Measurements from ENCODE around the gene GNL3L.
"Not testable (repeated sequence)": the region's sequence is repeated elsewhere in the genome, so short reads cannot be mapped to it uniquely, and the experiment has no call there.

The GNL3L gene

DNA sequence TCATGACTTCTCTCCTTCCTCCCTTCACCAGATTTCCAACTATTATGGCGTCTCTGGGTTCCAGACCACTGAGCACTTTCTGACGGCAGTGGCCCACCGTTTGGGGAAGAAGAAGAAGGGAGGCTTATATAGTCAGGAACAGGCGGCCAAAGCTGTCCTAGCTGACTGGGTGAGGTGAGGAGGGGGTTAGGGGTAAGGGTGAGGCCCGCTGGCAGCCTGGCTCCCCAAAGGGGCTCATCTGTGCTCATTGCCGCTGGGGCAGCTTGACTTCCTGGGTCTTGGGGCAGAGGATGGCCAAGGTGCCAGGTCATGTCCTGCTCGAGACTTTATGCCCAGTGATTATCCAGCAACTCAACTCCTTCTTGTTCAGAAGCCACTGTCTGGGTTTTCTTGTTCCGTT lies 21.8 kb downstream of the GNL3L start:
- no peak for DNase-seq (ENCODE audit: extremely low read depth in 1 of 2, low read depth in 1 of 2)

DNA sequence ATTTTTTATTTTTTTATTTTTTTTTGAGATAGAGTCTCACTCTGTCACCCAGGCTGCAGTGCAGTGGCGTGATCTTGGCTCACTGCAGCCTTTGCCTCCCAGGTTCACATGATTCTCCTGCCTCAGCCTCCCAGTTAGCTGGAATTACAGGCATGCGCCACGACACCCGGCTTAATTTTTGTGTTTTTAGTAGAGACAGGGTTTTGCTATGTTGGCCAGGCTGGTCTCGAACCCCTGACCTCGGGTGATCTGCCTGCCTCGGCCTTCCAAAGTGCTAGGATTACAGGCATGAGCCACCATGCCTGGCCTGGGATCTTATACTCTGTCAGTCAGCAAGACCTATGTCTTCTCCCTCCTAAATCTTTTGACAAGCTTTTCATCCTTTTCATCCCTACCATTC lies 25.0 kb downstream of the GNL3L start:
- not testable (repeated sequence) for DNase-seq (ENCODE audit: extremely low read depth in 1 of 2, low read depth in 1 of 2)

DNA sequence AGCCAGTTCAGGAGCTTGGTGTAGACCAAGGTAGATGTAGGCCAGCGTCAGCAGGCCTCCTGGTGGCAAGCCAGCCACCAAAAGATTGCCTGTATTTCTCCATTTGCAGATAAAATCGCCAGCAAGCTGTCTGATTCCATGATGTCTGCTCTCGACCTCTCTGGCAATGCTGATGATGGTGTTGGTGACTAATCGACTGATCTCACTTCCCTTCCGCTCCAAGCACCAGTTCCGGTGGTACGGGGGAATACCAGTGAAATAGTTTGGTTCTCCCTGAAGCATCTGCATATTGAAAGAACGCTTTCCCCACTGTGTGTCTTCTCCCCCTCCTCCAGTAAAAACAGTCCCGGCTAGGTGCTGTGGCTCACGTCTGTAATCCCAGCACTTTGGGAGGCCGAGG lies 30.4 kb downstream of the GNL3L start:
- no peak for DNase-seq (ENCODE audit: extremely low read depth in 1 of 2, low read depth in 1 of 2)

DNA sequence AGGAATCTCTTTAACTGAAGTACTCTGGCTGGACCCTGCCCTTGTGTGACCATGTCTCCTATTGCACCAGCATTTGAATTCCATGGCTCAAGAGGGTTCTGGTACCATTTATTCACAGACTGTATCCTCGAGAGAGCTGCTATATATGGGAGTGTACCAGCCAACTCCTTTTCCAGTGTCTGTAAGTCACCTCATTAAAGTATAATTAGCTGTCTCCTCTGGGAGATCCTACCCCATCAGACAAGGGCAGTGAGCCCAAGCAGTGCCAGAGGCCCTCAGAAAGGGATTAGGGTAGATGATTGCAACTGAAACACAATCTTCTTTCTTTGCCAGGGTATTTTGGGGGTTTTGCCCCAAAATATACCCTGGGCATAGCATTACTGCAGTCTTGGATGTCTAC lies 31.6 kb downstream of the GNL3L start:
- no peak for DNase-seq (ENCODE audit: extremely low read depth in 1 of 2, low read depth in 1 of 2)

DNA sequence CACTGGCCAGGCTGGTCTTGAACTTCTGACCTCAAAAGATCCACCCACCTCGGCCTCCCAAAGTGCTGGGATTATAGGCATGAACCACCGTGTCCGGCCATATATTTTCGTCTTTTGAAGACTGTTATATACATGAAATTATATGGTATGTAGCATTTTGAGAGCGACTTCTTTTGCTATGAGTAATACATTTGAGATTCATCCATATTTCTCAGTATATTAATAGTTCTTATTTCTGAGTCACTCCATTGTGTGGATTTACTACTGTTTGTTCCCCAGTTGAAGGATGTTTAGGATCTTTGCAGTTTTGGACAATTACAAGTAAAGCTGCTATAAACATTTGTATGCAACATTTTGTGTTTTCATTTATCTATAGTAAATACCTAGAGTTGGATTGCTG lies 34.9 kb downstream of the GNL3L start:
- DNase-seq (ENCODE audit: extremely low read depth in 1 of 2, low read depth in 1 of 2) = no peak

DNA sequence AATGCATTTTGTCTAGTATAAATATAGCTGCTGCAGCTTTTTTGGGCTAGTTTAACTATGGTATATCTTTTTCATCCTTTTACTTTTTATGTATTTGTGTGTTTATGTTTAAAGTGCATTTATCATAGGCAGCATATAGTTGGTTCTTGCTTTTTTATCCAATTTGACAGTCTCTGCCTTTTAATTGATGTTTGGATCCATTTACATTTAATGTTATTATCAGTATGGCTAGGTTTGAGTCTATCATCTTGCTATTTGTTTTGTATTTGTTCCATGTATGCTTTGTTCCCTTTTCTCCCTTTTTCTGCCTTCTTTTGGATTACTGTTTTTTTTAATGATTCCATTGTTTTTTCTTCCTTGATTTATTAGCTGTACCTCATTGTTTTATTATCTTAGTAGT lies 40.3 kb downstream of the GNL3L start:
- no peak for DNase-seq (ENCODE audit: extremely low read depth in 1 of 2, low read depth in 1 of 2)

DNA sequence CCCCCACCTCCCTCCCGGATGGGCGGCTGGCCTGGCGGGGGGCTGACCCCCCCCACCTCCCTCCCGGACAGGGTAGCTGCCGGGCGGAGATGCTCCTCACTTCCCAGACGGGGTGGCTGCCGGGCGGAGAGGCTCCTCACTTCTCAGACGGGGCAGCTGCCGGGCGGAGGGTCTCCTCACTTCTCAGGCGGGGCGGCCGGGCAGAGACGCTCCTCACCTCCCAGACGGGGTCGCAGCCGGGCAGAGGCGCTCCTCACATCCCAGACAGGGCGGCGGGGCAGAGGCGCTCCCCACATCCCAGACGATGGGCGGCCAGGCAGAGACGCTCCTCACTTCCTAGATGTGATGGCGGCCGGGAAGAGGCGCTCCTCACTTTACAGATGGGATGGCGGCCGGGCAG lies 42.6 kb downstream of the GNL3L start:
- DNase-seq (ENCODE audit: extremely low read depth in 1 of 2, low read depth in 1 of 2) = not testable (repeated sequence)

DNA sequence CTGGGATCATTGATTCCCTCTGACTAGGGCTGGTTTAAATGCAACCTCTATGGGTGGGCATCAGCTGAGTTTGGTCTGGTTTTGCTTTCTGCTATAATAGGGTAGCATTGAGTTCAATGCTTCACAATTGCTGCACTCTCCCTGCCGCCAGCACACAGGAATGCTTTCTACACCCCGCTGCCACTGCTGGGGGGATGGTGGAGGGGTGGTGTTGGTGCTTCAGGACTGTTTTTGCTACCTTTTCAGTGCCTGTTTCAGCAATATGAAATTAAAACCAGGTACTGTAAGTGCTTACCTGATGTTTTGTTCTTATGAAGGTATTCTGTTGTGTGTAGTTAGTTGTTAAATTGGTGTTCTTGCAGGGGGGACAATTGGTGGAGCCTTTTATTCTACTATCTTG lies 67.7 kb downstream of the GNL3L start:
- no peak for DNase-seq (ENCODE audit: extremely low read depth in 1 of 2, low read depth in 1 of 2)

DNA sequence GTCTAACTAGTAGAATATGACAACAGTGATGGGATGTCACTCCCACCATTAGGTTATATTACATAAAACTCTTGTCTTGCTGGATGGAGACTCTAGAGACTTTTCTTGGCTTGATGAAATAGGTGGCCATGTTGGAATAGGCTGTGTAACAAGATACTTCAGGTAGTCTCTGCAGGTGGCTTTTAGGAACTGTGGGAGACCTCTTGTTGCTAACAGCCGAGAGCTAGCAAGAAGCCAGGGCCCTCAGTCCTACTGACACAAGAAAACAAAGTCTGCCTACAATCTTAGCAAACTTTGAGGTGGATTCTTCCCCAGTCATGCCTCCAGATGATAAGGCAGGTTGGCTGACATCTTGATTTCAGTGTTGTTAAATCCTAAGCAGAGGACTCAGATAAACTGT lies 72.5 kb downstream of the GNL3L start:
- DNase-seq (ENCODE audit: extremely low read depth in 1 of 2, low read depth in 1 of 2) = no peak
